SK-N-MC (cell line): ENCODE results near the gene CCND1.

Source experiments
- DNase-seq: peaks from one replicate; pipeline ENCODE4 v3.0.0-alpha.2; 2011; ENCODE audit warnings: low read depth, low spot score
- H3K27ac ChIP-seq: fragments of 200-600 bp; sonication (generic); 2 replicates; pipeline ENCODE4 v1.5.1; 2016; ENCODE audit warnings: mixed run types
- H3K36me3 ChIP-seq: fragments of 200-600 bp; sonication (generic); 2 replicates; pipeline ENCODE4 v1.6.1; 2017; ENCODE audit warnings: antibody characterized with exemption, low read length, mixed read lengths; ENCODE audit not compliant: insufficient read depth
- H3K4me3 ChIP-seq: fragments of 200-600 bp; sonication (generic); 2 replicates; pipeline ENCODE4 v1.5.1; 2016
- H3K9ac ChIP-seq: fragments of 200-600 bp; sonication (generic); 2 replicates; pipeline ENCODE4 v1.8.0; 2017; ENCODE audit warnings: mixed run types, mixed read lengths; ENCODE audit not compliant: insufficient read length
- H3K9me3 ChIP-seq: fragments of 200-600 bp; sonication (generic); 2 replicates; pipeline ENCODE4 v1.6.1; 2017; ENCODE audit warnings: low read depth, mild to moderate bottlenecking, antibody characterized with exemption, low read length, moderate library complexity, mixed read lengths
- EZH2 ChIP-seq: fragments of 200-600 bp; sonication (generic); IDR thresholded peaks from one replicate; pipeline ENCODE4 v1.6.1; 2017; ENCODE audit warnings: antibody characterized with exemption
- FOXP2 ChIP-seq: optimal IDR thresholded peaks from 2 replicates; pipeline ENCODE3; 2011; ENCODE audit warnings: mild to moderate bottlenecking, moderate library complexity; ENCODE audit not compliant: insufficient read depth; ENCODE audit errors: extremely low read length, control extremely low read depth
- POLR2AphosphoS5 ChIP-seq: IDR thresholded peaks from 2 replicates; pipeline ENCODE4 v1.6.1; 2012; ENCODE audit warnings: mild to moderate bottlenecking, low read depth, low read length, borderline replicate concordance

Gene CCND1

DNA sequence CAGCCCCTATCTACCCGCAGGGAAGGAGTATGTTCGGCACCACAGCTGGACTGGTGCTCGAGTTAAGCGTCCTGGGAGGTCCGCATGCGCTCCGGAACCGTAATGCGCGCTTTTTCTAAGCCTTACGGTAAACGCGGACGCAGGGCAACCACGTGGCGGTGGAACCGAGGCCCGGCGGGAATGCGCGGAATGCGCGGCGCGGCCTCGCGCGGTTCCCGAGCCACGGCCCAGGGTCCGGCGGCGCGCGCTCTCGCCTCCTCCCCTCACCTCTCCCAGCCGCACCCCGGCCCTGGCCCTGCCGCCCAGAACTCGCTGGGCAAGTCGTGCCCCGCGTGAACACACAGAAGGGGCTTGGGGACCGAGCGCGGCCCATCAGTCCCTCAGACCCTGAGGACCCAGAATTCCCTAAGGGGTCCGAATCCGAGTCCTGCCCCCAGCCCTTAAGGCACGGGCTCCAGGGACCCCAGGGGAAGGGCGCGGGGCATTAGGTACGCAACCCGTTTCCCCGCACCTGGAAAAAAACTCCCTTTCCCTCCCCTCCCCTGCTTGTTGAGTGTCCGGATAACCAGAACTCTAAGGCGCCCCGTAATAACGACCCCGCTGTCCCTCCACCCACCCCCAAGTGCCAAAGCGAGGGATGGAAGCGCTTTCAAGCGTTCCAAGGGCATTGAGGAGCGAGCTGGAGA lies 4.3 kb upstream of the CCND1 start:
- no peak for DNase-seq
- Histone ChIP-seq H3K9ac (no peak overlapping the region), H3K36me3 (no peaks in the 10 kb centered on the region), H3K27ac (peak overlapping the region; percentile 54), H3K9me3 (no peaks in the 10 kb centered on the region), H3K4me3 (no peak overlapping the region)
- TF ChIP-seq FOXP2 (no peak), POLR2AphosphoS5 (no peak), EZH2 (no peak)

DNA sequence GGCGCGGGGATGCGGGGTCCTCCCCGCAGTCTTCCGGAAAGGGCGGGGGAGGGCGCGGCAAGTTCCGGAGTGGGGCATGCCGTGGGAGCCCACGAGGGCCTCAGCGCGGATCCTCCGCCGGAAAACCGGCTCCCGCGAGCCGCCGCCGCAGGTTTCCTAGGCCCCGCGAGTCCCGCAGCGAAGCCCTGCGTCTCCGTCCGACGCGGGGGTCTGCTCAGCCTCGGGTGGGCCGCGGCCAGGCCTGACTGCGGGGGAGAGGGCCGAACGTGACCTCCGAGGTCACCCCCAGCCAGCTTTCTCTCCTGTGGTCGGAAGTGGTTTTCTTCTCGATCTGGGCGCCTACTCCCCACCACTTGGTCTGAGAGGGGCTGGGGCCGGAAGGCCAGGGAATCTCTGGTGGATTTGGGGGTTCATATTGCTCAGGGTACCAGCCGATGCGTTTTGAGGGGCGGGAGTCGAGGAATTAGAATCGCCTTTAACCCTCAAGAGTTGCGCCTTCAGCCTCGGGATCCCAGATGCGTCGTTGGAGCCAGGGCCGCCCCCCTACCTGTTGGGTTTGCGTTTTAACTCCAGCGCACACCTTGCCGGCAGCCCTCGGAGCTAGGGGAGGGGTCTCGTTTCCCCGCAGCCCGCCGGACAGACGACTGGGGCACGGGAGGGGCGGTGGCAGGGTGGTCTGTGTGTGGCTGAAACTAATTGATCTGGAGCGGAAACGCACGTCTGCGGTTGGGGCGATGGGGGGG lies 3.6 kb upstream of the CCND1 start:
- Histone ChIP-seq H3K9me3 (no peaks in the 10 kb centered on the region), H3K4me3 (no peak overlapping the region), H3K9ac (no peak overlapping the region), H3K36me3 (peaks cover 3% of the 10 kb centered on the region; the same call in 1 of the 2 replicates), H3K27ac (no peak overlapping the region)
- TF ChIP-seq FOXP2 (no peak), EZH2 (no peak), POLR2AphosphoS5 (no peak)
- no peak for DNase-seq

DNA sequence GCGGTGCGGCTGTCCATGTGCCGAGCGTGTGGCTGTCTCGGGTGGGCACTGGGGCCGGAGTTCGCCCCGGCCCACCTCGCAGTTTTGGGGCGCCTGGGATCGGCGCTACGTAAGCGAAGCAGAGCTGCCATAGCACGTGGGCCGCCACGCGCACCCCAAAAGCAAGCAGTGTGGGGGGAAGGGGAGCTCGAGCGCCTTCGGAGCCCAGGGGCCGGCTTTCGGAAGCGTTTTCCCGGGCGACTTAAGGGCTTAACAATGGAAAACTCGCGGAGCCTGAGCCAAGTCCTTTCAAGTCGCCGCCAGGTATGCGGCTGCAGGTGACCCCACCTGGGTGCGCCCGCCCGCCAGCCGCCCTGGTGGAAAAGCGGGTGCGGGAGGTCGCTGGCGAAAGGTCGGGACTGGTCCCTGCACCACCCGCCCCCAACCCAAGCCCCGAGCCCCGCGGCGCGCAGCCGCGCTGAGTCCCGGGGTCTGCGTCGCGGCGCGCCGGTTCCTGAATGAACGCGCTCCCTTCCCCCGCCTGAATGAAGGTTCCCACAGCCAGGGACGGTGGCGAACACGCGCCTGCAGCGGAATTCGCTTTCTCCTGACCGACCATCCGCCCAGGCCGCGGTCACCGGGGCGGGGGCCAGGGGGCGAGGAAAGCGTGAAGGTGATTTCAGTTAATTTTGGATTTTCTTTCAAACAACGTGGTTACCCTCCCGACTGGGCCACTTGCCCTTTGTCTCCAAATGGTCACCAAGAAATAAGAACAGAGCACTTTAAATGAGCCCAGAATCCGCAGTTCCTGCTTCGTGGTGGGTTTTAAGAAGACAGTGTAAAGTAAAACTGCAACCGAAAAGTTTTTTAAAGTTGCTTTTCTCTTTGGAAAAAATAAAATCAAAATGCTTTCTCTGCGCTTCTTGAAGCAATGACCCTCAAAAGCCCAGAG lies 2.8 kb upstream of the CCND1 start:
- Histone ChIP-seq H3K27ac (peak overlapping the region; percentile 96), H3K4me3 (peak overlapping the region; percentile 99), H3K9ac (peak overlapping the region; percentile 81), H3K36me3 (peaks cover 10% of the 10 kb centered on the region), H3K9me3 (no peaks in the 10 kb centered on the region)
- TF ChIP-seq POLR2AphosphoS5 (peak; percentile 51), FOXP2 (no peak), EZH2 (no peak)
- no peak for DNase-seq

DNA sequence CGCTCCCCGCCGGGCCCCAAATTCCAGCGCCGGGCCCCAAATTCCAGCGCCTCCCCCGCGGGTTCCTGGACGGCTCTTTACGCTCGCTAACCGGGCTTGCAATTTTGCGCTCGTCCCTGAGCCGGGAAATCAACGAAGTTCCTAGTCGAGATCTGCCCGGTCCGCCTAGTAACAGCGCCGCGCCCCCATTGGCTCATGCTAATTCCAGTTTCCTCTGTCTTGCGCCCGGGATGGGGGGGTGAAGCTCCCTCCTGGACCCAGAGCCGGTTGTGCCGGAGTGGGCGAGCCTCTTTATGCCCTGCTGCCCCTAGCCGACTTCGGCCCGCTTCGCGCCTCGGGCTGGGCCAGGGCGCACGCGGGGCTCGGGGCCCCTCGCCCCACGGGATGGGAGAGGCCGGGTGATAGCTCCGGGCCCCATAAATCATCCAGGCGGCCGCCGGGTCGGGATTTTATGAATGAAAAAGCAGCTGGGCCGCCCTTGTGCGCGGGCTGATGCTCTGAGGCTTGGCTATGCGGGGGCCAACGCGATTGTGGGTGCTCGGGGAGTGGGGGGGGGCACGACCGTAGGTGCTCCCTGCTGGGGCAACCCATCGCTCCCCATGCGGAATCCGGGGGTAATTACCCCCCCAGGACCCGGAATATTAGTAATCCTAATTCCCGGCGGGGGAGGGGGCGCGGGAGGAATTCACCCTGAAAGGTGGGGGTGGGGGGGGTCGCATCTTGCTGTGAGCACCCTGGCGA lies 1.8 kb upstream of the CCND1 start:
- peak overlapping the region; percentile 81 for H3K9ac ChIP-seq
- DNase-seq: peak; percentile 90
- H3K36me3 ChIP-seq: peaks cover 20% of the 10 kb centered on the region
- no peaks in the 10 kb centered on the region for H3K9me3 ChIP-seq
- H3K27ac ChIP-seq: peak overlapping the region; percentile 96
- peak overlapping the region; percentile 99 for H3K4me3 ChIP-seq
- TF ChIP-seq EZH2 (no peak), POLR2AphosphoS5 (peak; percentile 60; the same call in 1 of the 2 replicates)

DNA sequence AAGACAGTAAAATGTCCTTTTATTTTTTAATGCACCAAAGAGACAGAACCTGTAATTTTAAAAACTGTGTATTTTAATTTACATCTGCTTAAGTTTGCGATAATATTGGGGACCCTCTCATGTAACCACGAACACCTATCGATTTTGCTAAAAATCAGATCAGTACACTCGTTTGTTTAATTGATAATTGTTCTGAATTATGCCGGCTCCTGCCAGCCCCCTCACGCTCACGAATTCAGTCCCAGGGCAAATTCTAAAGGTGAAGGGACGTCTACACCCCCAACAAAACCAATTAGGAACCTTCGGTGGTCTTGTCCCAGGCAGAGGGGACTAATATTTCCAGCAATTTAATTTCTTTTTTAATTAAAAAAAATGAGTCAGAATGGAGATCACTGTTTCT lies 1.1 kb upstream of the CCND1 start:
- no peak for TF ChIP-seq EZH2
- H3K36me3 ChIP-seq: peaks cover 27% of the 10 kb centered on the region
- peak overlapping the region; percentile 81 for H3K9ac ChIP-seq
- peak overlapping the region; percentile 96 for H3K27ac ChIP-seq
- H3K4me3 ChIP-seq: peak overlapping the region; percentile 99
- no peak for DNase-seq
- H3K9me3 ChIP-seq: no peaks in the 10 kb centered on the region

DNA sequence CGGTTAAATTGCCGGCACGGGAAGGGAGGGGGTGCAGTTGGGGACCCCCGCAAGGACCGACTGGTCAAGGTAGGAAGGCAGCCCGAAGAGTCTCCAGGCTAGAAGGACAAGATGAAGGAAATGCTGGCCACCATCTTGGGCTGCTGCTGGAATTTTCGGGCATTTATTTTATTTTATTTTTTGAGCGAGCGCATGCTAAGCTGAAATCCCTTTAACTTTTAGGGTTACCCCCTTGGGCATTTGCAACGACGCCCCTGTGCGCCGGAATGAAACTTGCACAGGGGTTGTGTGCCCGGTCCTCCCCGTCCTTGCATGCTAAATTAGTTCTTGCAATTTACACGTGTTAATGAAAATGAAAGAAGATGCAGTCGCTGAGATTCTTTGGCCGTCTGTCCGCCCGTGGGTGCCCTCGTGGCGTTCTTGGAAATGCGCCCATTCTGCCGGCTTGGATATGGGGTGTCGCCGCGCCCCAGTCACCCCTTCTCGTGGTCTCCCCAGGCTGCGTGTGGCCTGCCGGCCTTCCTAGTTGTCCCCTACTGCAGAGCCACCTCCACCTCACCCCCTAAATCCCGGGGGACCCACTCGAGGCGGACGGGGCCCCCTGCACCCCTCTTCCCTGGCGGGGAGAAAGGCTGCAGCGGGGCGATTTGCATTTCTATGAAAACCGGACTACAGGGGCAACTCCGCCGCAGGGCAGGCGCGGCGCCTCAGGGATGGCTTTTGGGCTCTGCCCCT lies 529 bp upstream of the CCND1 start:
- no peaks in the 10 kb centered on the region for H3K9me3 ChIP-seq
- peak overlapping the region; percentile 96 for H3K27ac ChIP-seq
- H3K4me3 ChIP-seq: peak overlapping the region; percentile 99
- peak overlapping the region; percentile 81 for H3K9ac ChIP-seq
- peaks cover 33% of the 10 kb centered on the region for H3K36me3 ChIP-seq
- no peak for DNase-seq
- no peak for TF ChIP-seq EZH2
- TF ChIP-seq POLR2AphosphoS5: no peak
- no peak for TF ChIP-seq FOXP2

DNA sequence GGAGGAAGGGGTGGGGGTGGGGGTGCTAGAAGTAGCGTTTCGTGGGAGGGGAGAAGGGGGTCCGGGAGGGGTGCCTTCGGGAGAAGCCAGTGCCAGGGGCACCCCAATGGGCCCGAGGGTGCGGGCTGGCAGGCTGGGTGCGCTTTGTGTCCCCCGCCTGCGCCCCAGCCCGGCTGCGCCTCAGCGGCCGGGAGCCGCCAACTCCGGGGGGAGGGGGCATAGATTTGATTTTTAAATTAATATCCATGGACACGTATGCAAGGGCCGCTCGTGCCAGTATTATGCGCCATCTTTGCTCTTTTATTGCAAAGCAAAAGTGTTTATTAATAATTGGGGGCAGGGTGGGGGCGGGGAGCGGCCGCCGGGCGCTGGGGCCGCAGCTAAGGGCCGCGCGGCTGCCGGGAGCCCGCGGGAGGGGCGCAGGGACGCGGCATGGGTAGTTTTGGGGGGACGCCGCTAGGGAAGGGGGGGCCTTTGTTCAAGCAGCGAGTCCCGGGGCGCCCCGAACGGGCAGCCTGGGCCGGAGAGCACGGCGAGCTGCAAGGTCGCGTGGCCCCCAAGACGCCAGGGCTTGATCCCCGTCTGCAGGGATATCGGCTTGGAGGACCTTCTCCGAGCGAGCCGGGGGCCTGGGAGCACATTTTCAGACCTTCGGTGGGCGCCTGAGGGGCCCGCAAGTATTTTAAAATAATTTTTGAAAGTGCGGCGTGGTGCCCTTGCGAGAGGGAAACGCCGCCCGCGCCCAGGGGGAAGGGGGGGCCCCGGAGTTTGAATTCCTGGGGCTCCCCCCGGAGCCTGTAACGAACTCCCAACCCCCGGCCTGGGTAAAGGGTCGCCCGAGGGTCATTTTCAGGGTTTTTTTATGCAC lies 959 bp downstream of the CCND1 start:
- Histone ChIP-seq H3K4me3 (peak overlapping the region; percentile 99), H3K36me3 (peaks cover 48% of the 10 kb centered on the region), H3K9ac (peak overlapping the region; percentile 99), H3K27ac (peak overlapping the region; percentile 98), H3K9me3 (no peaks in the 10 kb centered on the region)
- no peak for TF ChIP-seq FOXP2
- peak; percentile 34; the same call in 1 of the 2 replicates for TF ChIP-seq POLR2AphosphoS5
- no peak for TF ChIP-seq EZH2
- DNase-seq: no peak
